HG03159 (cell line): Measurements from ENCODE around the gene DIP2C.
"Not testable (repeated sequence)": the region's sequence is repeated elsewhere in the genome, so short reads cannot be mapped to it uniquely, and the experiment has no call there.

Source experiments
- ATAC-seq: cut with Tn5 transposase; IDR thresholded peaks from one replicate; pipeline ENCODE4 v1.9.1; 2021; ENCODE audit warnings: mild to moderate bottlenecking, moderate library complexity; ENCODE audit not compliant: unreplicated experiment

Gene DIP2C

GRCh38 chr10:406976-407375 lies 282.5 kb downstream of the DIP2C start:
- no peak for ATAC-seq

GRCh38 chr10:405648-406047 lies 283.8 kb downstream of the DIP2C start:
- no peak for ATAC-seq

GRCh38 chr10:404991-405390 lies 284.5 kb downstream of the DIP2C start:
- ATAC-seq: no peak

- no peak for ATAC-seq
These were observed 285.1 kb downstream of the DIP2C start for GRCh38 chr10:404346-404745.

- ATAC-seq: no peak
These were observed 290.5 kb downstream of the DIP2C start for GRCh38 chr10:398954-399353.

- no peak for ATAC-seq
These were observed 292.0 kb downstream of the DIP2C start for GRCh38 chr10:397321-398068.

- ATAC-seq: no peak
These were observed 292.8 kb downstream of the DIP2C start for GRCh38 chr10:396535-397220.

- no peak for ATAC-seq
These were observed 293.4 kb downstream of the DIP2C start for GRCh38 chr10:396107-396506.

- no peak for ATAC-seq
These were observed 293.8 kb downstream of the DIP2C start for GRCh38 chr10:395665-396064.

- ATAC-seq: not testable (repeated sequence)
These were observed 294.9 kb downstream of the DIP2C start for GRCh38 chr10:394439-395101.

- no peak for ATAC-seq
These were observed 295.6 kb downstream of the DIP2C start for GRCh38 chr10:393787-394438.

- no peak for ATAC-seq
These were observed 296.2 kb downstream of the DIP2C start for GRCh38 chr10:393106-393745.

GRCh38 chr10:392705-393037 lies 296.8 kb downstream of the DIP2C start:
- no peak for ATAC-seq

GRCh38 chr10:391847-392704 lies 297.4 kb downstream of the DIP2C start:
- ATAC-seq: no peak

GRCh38 chr10:391305-391704 lies 298.2 kb downstream of the DIP2C start:
- no peak for ATAC-seq

GRCh38 chr10:390449-391100 lies 298.9 kb downstream of the DIP2C start:
- no peak for ATAC-seq

- no peak for ATAC-seq
These were observed 299.5 kb downstream of the DIP2C start for GRCh38 chr10:389836-390448.

GRCh38 chr10:389261-389790 lies 300.1 kb downstream of the DIP2C start:
- no peak for ATAC-seq

- no peak for ATAC-seq
These were observed 300.8 kb downstream of the DIP2C start for GRCh38 chr10:388661-389045.
